Breast epithelium (tissue), 3 donors: Measurements from ENCODE around the gene TMEM79.

Experiments
- POLR2A ChIP-seq: fragments of 450-650 bp; IDR thresholded peaks from one replicate; pipeline ENCODE4 v1.6.1; 2016; ENCODE audit warnings: antibody characterized with exemption, mild to moderate bottlenecking, moderate library complexity
- POLR2AphosphoS5 ChIP-seq, 3 donors: sonication (generic); formaldehyde crosslinking; IDR thresholded peaks; one replicate each; pipeline ENCODE4 v1.6.1; 2017; ENCODE audit warnings: antibody characterized with exemption in 3 of 3
- TF ChIP-seq, protein P1 (sequence below), 3 donors: fragments of 450-650 bp; IDR thresholded peaks; one replicate each; pipeline ENCODE4 v1.5.1; 2016 to 2017; ENCODE audit warnings: antibody characterized with exemption in 3 of 3, mild to moderate bottlenecking in 3 of 3, moderate library complexity in 3 of 3

DNA sequence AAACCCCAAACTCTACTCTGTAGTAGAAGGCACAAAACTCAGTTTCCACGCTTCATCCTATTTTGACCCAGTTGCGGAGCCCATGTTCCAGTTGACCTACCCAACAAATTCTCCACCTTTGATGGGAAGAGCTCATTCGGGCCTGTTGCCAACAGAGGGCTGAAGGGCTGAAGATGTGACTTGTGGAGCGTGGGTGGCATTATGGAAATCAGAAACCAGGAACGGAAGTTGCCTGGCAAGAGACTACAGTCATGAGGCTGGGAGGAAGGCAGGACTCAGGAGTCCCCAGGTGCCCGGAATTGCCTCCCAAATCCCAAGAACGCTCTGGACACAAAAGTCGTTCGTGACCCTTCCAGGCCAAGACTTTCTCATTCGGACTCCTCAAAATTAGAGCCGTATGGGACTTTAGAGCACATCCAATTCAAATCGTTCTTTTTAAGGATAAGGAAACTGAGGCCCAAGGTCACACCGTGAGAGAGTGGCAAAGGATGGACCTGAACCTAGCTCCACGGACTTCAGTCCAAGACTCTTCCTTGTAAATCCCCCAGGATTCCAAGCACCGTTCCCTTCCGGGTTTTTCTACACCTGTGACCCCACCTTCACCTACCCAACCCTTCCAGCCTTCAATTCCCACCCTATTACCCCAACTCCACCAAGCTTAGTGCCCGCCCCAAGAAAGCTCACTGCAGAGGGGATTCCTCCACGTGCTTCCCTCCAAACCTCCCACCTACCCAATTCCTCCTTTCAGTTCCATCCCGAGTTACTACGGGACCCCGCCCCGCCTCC, 2.2 kb upstream of the TMEM79 start:
- TF ChIP-seq, protein P1, sequence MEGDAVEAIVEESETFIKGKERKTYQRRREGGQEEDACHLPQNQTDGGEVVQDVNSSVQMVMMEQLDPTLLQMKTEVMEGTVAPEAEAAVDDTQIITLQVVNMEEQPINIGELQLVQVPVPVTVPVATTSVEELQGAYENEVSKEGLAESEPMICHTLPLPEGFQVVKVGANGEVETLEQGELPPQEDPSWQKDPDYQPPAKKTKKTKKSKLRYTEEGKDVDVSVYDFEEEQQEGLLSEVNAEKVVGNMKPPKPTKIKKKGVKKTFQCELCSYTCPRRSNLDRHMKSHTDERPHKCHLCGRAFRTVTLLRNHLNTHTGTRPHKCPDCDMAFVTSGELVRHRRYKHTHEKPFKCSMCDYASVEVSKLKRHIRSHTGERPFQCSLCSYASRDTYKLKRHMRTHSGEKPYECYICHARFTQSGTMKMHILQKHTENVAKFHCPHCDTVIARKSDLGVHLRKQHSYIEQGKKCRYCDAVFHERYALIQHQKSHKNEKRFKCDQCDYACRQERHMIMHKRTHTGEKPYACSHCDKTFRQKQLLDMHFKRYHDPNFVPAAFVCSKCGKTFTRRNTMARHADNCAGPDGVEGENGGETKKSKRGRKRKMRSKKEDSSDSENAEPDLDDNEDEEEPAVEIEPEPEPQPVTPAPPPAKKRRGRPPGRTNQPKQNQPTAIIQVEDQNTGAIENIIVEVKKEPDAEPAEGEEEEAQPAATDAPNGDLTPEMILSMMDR (IDR thresholded peaks at IDR 0.05) = no peak
- no peak for TF ChIP-seq POLR2A
- no peak for TF ChIP-seq POLR2AphosphoS5 (IDR thresholded peaks at IDR 0.05)
